Activated naive CD4-positive, alpha-beta T cell treated with anti-CD3 and anti-CD28 coated beads, Interleukin-2, amount 50 U/mL, for 24 hours (primary cell): Measurements from ENCODE around the gene LRG1.
"Not testable (repeated sequence)": the region's sequence is repeated elsewhere in the genome, so short reads cannot be mapped to it uniquely, and the experiment has no call there.

ENCODE experiments used
- H3K27ac Mint-ChIP-seq: one replicate; pipeline ENCODE4 v1.8.0; 2021; ENCODE audit warnings: mild to moderate bottlenecking, mixed read lengths
- H3K27me3 Mint-ChIP-seq: one replicate; pipeline ENCODE4 v1.8.0; 2021; ENCODE audit warnings: mixed read lengths
- H3K36me3 Mint-ChIP-seq: one replicate; pipeline ENCODE4 v1.8.0; 2021; ENCODE audit warnings: mixed read lengths
- H3K4me1 Mint-ChIP-seq: one replicate; pipeline ENCODE4 v1.8.0; 2021; ENCODE audit warnings: mixed read lengths
- H3K4me3 Mint-ChIP-seq: one replicate; pipeline ENCODE4 v1.8.0; 2021; ENCODE audit warnings: mild to moderate bottlenecking, mixed read lengths
- H3K9me3 Mint-ChIP-seq: one replicate; pipeline ENCODE4 v1.8.0; 2021; ENCODE audit warnings: mixed read lengths

LRG1 gene

DNA sequence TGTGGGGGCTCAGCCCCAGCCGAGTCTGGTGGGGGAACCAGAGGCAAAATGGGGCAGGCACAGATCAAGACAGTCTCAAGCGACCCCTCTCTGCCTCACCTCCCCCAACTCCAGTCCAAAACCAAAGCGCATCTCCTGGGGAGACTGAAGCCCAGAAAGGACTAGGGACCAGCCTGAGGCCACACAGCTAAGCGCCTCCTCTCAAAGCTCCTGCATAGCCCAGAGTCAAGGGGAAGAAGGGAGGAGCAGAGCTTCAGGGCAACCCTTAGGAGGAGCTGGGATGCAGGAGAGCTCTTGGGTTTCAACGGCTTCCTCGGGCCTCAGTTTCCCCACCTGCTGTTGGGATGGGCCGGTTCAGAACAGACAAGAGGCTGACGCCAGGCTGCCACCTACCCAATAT, 39.6 kb upstream of the LRG1 start:
- Mint-ChIP-seq H3K27ac (no peak overlapping the region), H3K4me1 (peaks cover 9% of the 10 kb centered on the region), H3K9me3 (no peaks in the 10 kb centered on the region), H3K36me3 (no peaks in the 10 kb centered on the region), H3K4me3 (no peak overlapping the region), H3K27me3 (peaks cover 36% of the 10 kb centered on the region)

DNA sequence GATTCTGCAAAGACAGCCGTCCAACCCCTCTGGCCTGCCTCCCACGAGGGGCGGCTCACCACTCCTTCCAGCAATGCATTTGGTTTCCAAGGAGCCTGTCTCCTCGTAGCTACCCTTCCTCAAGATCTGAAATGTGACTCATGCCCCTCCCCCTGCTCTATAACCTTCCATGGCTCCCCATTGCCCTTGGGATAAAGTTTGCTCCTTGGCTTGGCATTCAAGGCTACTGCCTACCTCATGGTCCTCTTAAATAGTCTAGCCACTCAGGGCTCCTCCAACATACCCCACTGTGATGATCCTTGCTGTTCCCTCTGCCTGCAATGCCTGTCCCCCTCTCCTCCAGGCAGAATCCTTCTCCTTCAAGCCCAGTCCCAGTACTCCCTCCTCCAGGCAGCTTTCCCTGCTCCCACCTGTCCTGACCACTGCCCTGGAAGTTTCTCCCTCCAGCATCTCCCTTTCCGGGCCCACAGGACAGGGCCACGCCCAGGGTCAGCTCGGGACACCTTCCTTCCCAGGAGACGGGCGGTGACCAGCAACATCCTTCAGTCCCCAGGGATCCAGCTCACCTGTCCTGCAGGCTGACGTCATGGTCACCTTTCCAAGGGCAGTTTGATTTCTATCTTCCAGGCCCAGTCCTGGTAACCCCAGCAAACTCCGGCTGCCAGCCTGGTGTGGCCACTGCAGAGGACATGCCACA, 38.9 kb upstream of the LRG1 start:
- no peak overlapping the region for H3K27ac Mint-ChIP-seq
- H3K36me3 Mint-ChIP-seq, result no peaks in the 10 kb centered on the region
- H3K9me3 Mint-ChIP-seq, result no peaks in the 10 kb centered on the region
- H3K4me1 Mint-ChIP-seq, result peaks cover 9% of the 10 kb centered on the region
- H3K27me3 Mint-ChIP-seq, result peaks cover 36% of the 10 kb centered on the region
- H3K4me3 Mint-ChIP-seq, result no peak overlapping the region

DNA sequence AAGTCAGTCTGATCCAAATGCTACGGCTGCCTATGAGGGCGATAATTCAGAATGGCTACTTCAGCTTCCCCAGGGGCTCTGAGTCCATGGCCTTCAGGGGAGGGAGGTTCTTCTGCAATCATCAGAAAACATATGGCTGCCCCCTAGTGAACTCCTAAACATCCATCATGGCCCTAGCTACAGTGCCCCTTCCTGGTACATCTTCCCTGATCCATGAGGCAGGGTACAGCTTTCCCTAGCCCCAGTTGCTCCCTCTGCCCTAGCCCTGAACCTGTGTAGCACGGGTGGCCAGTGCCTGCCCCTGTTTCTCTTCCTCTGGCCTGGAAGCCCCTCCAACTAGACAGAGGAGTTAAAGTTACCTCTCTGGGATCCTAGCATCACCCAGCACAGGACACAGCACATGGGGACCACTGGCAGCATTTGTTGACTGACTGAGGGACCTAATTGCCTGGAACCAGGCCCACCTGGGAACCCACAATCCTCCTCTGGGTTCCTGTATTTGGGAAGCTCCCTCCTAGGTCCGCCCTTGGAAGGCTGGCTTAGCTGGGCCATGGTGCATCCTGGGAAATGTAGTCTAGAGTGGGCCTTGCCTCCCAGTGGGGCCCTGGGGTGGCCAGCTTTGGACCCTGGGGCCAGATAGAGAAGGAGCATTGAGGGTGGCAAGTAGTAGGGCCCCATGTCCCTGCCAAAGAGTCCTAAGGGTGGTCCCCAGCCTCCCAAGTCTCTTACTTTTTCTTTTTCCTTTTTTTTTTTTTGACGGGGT, 37.4 kb upstream of the LRG1 start:
- no peak overlapping the region for H3K4me3 Mint-ChIP-seq
- no peaks in the 10 kb centered on the region for H3K36me3 Mint-ChIP-seq
- peaks cover 29% of the 10 kb centered on the region for H3K27me3 Mint-ChIP-seq
- H3K9me3 Mint-ChIP-seq, result no peaks in the 10 kb centered on the region
- peaks cover 5% of the 10 kb centered on the region for H3K4me1 Mint-ChIP-seq
- no peak overlapping the region for H3K27ac Mint-ChIP-seq

DNA sequence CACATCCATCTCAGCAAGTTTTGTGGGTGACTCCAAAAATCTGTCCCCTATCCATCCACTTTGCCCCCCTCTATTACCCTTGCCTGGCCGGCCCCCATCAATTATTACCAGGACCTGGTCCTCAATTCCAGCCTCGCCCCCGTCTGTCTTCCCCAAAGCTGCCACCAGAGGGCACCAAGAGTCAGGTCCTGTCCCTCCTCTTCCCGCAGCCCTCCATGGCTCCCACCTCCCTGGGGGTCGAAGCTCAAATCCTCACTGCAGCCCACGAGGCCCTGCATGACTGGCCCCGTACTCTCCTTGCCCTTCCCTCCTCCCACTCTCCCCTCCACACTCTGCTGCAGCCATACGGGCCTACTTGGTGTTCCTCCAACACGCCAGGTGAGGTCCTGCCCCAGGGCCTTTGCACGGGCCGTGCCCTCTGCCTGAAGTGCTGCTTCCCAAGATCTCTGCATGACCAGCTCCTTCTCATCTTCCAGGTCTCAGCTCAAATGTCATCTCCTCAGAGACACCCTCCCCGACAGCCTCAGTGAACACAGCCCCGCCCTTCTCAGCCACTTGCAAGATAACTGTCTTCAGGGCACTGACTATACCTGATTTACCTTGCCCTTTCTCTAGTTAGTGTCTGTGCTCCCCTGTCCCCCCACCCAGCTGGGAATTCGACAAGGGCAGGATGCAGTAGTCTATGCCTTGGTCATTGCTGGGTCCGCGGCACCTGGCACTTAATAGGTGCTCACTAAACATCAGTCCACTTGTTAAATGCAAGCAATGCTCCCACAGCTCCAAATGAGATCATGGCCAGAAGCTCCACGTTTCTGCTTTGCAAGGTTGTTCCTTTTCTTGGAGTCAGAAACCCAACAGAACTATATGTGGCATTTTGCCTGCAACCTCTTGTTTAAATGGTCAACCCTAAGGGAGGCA, 36.4 kb upstream of the LRG1 start:
- no peaks in the 10 kb centered on the region for H3K36me3 Mint-ChIP-seq
- H3K4me1 Mint-ChIP-seq, result no peaks in the 10 kb centered on the region
- no peaks in the 10 kb centered on the region for H3K9me3 Mint-ChIP-seq
- no peak overlapping the region for H3K4me3 Mint-ChIP-seq
- H3K27ac Mint-ChIP-seq, result no peak overlapping the region
- H3K27me3 Mint-ChIP-seq, result peaks cover 24% of the 10 kb centered on the region

DNA sequence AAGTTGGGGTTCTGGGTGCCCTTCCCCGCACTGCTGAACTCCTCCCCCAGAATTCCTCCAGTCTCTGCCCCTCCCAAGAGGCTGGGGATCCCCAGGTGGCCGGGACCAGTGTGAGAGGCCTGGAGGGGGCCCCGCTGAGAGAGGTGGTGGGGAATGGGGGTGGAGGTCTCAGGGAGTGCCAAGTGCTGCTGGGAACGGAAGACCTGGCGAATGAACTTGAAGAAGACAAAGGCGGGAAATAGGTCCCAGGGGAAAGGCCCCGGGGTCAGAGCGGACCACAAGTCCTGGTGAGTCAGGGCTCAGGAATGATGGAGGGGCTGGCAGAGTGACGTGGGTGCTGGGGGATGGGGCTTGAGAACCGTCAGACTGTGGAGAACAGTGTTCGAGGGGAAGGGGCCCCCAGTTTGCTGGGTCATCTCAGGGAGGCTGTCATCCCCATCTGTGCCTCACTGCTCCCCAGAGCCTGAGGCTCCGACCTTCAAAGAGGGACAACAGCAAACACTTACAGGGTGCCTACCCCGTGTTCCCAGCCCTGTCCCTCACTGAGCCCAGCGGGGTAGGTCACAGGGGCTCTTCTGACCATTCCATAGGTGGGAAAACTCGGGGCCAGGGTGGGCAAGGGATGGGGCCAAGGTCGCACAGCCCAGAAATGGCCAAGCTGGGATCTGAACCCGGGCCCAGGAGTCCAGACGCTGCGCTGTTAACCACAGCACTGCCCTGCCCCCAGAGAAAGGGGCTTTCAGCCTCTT, 35.6 kb upstream of the LRG1 start:
- Mint-ChIP-seq H3K27me3 (peaks cover 24% of the 10 kb centered on the region), H3K4me3 (no peak overlapping the region), H3K27ac (no peak overlapping the region), H3K4me1 (no peaks in the 10 kb centered on the region), H3K36me3 (no peaks in the 10 kb centered on the region), H3K9me3 (no peaks in the 10 kb centered on the region)

DNA sequence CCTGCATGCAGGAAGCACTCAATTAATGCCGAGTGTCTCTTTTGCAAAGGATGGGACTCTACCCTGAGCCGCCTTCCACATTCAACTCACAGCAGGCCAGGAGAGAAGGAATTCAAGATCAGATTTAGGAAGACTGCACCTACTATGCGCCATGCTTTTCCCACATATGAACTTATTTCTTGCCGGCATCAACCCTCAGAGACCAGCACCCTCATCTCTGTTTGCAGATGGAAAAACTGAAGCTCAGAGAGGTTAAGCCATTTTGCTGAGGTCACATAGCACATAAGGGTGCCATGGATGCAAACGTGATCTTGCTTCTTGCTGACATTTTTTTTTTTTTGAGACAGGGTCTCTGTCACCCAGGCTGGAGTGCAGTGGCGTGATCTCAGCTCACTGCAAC, 33.8 kb upstream of the LRG1 start:
- Mint-ChIP-seq H3K4me1 (no peaks in the 10 kb centered on the region), H3K27ac (no peak overlapping the region), H3K9me3 (no peaks in the 10 kb centered on the region), H3K36me3 (no peaks in the 10 kb centered on the region), H3K4me3 (no peak overlapping the region), H3K27me3 (peaks cover 13% of the 10 kb centered on the region)

DNA sequence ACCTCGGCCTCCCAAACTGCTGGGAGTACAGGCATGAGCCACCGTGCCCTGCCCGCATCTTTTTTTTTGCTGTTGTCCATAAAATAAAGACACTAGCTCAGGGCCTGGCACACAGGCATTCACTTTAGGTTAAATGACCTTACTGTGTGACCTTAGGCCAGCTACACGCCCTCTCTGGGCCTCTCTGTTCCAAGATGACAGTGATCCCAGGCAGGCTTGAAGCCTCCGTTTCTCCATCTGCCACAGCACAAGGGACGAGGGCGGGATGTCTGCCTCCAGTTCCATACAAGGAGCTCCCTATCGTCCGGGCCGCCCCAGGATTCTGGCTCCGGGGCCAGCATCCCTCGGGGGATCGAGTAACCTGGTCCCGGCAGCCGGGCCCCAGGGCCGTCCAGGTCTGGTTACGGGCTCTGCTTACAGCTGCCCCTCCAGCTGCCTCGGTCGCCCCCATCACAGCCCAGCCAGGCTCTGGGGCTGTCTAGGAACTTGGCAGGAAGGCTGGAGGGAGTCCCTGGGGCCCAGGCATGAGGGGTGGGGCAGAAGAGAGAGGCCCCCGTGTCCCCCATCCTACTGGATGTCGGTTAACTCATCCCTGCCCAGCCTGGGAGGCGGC, 31.6 kb upstream of the LRG1 start:
- Mint-ChIP-seq H3K9me3 (no peaks in the 10 kb centered on the region), H3K4me3 (no peak overlapping the region), H3K4me1 (no peaks in the 10 kb centered on the region), H3K36me3 (no peaks in the 10 kb centered on the region), H3K27ac (no peak overlapping the region), H3K27me3 (peaks cover 7% of the 10 kb centered on the region)

DNA sequence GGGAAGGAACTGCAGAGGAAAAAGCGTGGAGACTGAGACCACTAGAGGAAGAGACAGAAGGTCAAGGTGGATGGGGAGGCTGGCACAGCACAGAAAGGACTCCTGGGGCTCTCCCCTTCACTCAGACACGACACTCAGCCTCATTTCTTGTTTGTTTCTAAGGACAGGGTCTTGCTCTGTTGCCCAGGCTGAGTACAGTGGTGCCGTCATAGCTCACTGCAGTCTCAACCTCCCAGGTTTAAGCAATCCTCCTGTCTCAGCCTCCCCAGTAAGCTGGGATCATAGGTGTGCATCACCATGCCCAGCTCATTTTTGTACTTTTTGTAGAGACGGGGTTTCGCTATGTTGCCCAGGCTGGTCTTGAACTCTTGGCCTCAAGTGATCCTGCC, 31.1 kb upstream of the LRG1 start:
- Mint-ChIP-seq H3K27me3 (peaks cover 3% of the 10 kb centered on the region), H3K36me3 (no peaks in the 10 kb centered on the region), H3K4me3 (no peak overlapping the region), H3K27ac (no peak overlapping the region), H3K9me3 (no peaks in the 10 kb centered on the region), H3K4me1 (no peaks in the 10 kb centered on the region)

DNA sequence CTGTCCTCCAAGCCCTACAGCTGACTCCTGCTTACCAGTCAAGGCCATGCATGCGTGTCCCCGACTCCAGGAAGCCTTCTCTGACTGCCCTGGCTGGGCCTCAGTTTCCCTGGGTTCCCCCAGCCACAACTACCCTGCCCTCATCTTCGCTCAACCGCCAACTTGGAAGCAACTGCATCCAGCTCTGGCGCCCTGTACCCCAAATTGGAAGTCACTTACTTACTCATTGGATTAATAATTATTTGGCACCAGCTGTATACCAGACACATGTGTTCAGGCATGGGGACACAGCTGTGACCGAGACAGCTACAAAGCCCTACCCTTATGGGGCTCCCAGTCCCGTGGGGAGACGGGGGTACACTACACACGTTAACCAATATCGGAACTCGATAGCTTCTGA, 30.6 kb upstream of the LRG1 start:
- no peaks in the 10 kb centered on the region for H3K36me3 Mint-ChIP-seq
- no peak overlapping the region for H3K4me3 Mint-ChIP-seq
- H3K9me3 Mint-ChIP-seq, result no peaks in the 10 kb centered on the region
- no peak overlapping the region for H3K27ac Mint-ChIP-seq
- H3K27me3 Mint-ChIP-seq, result no peaks in the 10 kb centered on the region
- H3K4me1 Mint-ChIP-seq, result no peaks in the 10 kb centered on the region

DNA sequence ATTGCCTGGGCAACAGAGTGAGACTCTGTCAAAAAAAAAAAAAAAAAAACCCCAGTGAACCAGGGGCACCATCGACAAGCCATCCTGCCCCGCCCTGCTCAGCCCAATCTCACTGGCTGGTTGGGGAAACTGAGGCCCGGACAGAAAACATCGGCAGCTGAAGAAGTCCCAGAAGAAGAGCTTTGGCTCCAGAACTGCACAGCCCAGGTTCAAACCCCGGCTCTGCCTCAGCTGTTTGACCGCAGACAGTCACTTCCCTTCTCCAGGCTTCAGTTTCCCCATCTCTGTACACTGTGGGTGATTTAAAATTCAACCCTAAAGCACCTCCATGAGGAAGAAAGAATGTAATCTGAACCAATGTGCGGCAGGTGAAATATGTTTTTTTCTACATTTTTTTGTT, 29.1 kb upstream of the LRG1 start:
- no peak overlapping the region for H3K4me3 Mint-ChIP-seq
- no peaks in the 10 kb centered on the region for H3K4me1 Mint-ChIP-seq
- H3K27ac Mint-ChIP-seq, result no peak overlapping the region
- no peaks in the 10 kb centered on the region for H3K36me3 Mint-ChIP-seq
- no peaks in the 10 kb centered on the region for H3K9me3 Mint-ChIP-seq
- no peaks in the 10 kb centered on the region for H3K27me3 Mint-ChIP-seq

DNA sequence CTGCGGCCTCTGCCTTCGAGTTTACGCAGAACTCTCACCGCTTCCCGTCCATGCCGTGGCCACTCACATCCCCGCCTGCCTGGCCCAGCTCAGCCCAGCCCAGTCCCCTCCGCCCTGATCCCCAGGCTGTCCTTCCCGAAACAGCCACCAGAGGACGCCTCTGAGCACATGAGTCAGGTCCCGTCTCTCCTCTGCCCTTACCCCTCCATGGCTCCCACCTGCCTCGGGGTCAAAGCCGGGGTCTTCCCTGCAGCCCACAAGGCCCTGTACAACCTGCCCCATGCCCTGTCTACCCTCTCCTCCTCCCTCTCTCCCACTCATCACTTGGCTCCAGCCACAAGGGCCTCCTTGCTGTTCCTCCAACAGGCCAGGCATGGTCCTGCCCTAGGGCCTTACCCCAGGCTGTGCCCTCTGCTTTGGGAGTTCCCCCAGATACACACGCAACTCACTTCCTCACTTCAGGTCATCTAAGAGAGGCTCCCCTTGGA, 27.8 kb upstream of the LRG1 start:
- Mint-ChIP-seq H3K4me3 (no peak overlapping the region), H3K27ac (no peak overlapping the region), H3K36me3 (no peaks in the 10 kb centered on the region), H3K27me3 (no peaks in the 10 kb centered on the region), H3K4me1 (no peaks in the 10 kb centered on the region), H3K9me3 (no peaks in the 10 kb centered on the region)

DNA sequence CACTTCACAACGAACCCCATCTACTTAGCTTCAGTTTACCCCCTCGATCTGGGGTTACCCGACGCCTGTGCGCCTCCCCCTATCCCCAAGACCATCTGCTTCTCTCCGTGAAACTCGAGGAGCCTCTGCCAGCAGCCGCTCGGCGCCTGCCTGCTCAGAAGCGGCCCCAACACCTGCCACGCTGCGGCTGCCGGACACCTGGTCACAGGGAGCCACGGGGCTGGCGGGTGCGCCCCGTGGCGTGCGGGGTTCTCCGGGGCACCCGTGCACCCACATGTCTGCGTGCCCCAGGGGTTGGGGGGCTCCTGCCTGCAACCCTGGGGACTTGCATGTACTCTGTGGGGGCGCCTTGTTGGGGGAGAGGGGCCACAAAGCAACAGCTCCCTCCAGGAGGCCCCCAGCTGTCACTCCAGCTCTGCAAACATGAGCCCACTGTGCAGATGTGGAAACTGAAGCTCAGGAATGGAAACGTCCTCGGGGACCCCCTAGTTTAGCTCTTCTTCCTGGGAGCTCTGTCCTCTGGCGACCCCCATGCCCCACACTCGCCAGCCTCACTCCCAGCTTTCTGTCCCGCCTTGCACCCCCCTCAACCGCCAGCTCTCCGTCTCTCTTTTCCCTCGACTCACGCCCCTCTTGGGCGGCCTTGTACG, 26.7 kb upstream of the LRG1 start:
- no peaks in the 10 kb centered on the region for H3K4me1 Mint-ChIP-seq
- H3K27ac Mint-ChIP-seq, result no peak overlapping the region
- H3K27me3 Mint-ChIP-seq, result no peaks in the 10 kb centered on the region
- H3K36me3 Mint-ChIP-seq, result no peaks in the 10 kb centered on the region
- no peaks in the 10 kb centered on the region for H3K9me3 Mint-ChIP-seq
- H3K4me3 Mint-ChIP-seq, result no peak overlapping the region

DNA sequence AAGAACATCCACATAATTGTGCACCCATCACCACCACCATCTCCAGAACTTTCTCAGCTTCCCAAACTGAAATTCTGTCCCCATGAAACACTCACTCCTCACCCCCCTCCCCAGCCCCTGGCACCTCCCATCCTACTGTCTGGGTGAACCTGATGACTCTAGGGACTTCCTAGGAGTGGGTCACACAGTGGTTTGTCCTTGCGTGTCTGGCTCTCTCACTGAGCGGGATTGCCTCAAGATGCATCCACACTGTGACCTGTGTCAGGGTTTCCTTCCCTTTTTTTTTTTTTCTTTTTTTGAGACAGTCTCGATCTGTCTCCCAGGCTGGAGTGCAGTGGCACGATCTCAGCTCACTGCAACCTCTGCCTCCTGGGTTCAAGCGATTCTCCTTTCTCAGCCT, 23.7 kb upstream of the LRG1 start:
- H3K4me1 Mint-ChIP-seq, H3K9me3 Mint-ChIP-seq, H3K36me3 Mint-ChIP-seq, H3K4me3 Mint-ChIP-seq, H3K27ac Mint-ChIP-seq, H3K27me3 Mint-ChIP-seq: not testable (repeated sequence)

DNA sequence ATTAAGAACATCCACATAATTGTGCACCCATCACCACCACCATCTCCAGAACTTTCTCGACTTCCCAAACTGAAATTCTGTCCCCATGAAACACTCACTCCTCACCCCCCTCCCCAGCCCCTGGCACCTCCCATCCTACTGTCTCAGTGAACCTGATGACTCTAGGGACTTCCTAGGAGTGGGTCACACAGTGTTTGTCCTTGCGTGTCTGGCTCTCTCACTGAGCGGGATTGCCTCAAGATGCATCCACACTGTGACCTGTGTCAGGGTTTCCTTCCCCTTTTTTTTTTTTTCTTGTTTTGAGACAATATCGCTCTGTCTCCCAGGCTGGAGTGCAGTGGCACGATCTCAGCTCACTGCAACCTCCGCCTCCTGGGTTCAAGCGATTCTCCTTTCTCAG, 22.2 kb upstream of the LRG1 start:
- not testable (repeated sequence) for H3K27ac Mint-ChIP-seq, H3K36me3 Mint-ChIP-seq, H3K4me3 Mint-ChIP-seq

DNA sequence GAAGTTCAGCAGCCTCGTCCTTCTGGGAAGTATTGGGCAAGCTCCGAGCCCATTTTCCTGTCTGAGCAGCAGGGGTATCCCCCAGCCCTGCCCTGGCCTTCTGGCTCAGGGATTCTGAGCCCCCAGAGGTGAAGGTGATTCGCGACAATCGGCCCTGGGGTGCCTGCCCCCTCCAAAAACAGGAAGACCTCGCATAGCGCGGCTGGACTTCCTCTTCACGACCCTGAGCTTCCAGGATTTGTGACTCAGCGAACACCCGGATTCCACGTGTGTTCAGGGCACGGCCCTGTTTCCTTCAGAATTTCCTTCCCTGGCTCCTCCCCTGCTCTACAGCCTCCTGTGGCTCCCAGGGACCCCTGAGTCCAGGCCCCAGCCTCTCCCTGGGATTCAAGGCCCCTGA, 19.7 kb upstream of the LRG1 start, which contains the start of gene SEMA6B:
SEMA6B (minus strand) TSS at position 116 of the 400 bp plus-strand sequence. CDS start 1,227 bp downstream, outside the sequence.
- Mint-ChIP-seq H3K4me3 (no peak within 1 kb of the TSS), H3K27ac (no peak within 1 kb of the TSS), H3K4me1 (no peaks in the 10 kb centered on the region), H3K9me3 (no peaks in the 10 kb centered on the region), H3K36me3 (no peaks in the 10 kb centered on the region), H3K27me3 (no peaks in the 10 kb centered on the region)

More for the DNA sequence above, 22.2 kb upstream of the LRG1 start:
- H3K9me3 Mint-ChIP-seq, H3K27me3 Mint-ChIP-seq, H3K4me1 Mint-ChIP-seq: not testable (repeated sequence)
